ENCODE data around the gene DNAJC18.
A peak's percentile ranks its signal among the peaks of the same experiment; 100 is the strongest.
"Not testable (repeated sequence)": the region's sequence is repeated elsewhere in the genome, so short reads cannot be mapped to it uniquely, and the experiment has no call there.

The DNAJC18 gene

DNA sequence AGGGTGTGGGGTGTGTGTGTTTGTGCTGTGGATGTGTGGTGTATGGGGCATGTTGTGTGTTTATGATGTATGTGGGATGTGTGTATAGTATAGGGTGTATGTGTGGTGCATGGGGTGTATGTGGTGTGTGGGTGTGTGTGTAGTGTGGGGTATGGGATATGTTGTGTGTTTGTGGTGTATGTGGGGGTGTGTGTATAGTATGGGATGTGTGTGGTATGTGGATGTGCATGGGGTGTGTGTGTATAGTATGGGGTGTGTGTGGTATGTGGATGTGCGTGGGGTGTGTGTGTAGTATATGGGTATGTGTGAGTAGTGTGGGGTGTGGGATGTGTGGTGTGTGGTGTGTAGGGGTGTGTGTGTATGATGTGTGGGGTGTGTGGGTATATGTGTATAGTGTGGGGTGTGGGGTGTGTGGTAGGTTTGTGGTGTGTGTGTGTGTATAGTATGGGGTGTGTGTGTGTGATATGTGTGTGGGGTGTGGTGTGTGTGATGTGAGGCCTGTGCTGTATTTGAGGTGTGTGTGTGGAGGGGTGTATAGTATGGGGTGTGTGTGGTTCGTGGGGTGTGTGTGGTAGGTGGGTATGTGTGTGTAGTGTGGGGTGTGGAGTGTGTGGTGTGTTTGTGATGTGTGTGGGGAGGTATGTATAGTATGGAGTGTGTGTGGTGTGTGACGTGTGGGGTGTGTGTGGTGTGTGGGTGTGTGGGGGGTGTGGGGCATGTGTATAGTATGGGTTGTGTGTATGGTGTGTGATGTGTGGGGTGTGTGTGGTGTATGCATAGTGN lies 12.7 kb upstream of the DNAJC18 start:
- H3K4me3 ChIP-seq (replicated peaks in 1 of 2; ENCODE audit: low read depth in 2 of 2, low read length in 2 of 2): no peak overlapping the region
- no peak for DNase-seq (ENCODE audit: low read depth in 2 of 2)
- TF ChIP-seq, protein P1, sequence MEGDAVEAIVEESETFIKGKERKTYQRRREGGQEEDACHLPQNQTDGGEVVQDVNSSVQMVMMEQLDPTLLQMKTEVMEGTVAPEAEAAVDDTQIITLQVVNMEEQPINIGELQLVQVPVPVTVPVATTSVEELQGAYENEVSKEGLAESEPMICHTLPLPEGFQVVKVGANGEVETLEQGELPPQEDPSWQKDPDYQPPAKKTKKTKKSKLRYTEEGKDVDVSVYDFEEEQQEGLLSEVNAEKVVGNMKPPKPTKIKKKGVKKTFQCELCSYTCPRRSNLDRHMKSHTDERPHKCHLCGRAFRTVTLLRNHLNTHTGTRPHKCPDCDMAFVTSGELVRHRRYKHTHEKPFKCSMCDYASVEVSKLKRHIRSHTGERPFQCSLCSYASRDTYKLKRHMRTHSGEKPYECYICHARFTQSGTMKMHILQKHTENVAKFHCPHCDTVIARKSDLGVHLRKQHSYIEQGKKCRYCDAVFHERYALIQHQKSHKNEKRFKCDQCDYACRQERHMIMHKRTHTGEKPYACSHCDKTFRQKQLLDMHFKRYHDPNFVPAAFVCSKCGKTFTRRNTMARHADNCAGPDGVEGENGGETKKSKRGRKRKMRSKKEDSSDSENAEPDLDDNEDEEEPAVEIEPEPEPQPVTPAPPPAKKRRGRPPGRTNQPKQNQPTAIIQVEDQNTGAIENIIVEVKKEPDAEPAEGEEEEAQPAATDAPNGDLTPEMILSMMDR (IDR thresholded peaks at IDR 0.05; ENCODE audit: low read depth, low read length): no peak

DNA sequence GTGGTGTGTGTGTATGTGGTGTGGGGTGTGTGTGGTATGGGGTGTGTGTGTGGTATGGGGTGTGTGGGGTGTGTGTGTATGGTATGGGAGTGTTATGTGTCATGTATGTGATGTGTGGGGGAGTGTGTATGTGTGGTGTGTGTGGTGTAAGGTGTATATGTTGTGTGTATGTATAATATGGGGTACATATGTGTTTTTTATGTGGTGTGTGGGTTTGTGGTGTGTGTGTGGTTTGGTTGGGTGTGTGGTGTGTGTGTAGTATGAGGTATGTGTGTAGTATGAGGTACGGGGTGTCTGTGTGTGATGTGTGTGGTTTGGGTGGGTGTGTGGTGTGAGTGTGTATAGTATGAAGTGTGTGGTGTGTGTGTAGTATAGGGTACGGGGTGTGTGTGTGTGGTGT lies 11.9 kb upstream of the DNAJC18 start:
- H3K4me3 ChIP-seq (replicated peaks in 1 of 2; ENCODE audit: low read depth in 2 of 2, low read length in 2 of 2): no peak overlapping the region
- no peak for DNase-seq (ENCODE audit: low read depth in 2 of 2)
- TF ChIP-seq, protein P1 (IDR thresholded peaks at IDR 0.05; ENCODE audit: low read depth, low read length): no peak

DNA sequence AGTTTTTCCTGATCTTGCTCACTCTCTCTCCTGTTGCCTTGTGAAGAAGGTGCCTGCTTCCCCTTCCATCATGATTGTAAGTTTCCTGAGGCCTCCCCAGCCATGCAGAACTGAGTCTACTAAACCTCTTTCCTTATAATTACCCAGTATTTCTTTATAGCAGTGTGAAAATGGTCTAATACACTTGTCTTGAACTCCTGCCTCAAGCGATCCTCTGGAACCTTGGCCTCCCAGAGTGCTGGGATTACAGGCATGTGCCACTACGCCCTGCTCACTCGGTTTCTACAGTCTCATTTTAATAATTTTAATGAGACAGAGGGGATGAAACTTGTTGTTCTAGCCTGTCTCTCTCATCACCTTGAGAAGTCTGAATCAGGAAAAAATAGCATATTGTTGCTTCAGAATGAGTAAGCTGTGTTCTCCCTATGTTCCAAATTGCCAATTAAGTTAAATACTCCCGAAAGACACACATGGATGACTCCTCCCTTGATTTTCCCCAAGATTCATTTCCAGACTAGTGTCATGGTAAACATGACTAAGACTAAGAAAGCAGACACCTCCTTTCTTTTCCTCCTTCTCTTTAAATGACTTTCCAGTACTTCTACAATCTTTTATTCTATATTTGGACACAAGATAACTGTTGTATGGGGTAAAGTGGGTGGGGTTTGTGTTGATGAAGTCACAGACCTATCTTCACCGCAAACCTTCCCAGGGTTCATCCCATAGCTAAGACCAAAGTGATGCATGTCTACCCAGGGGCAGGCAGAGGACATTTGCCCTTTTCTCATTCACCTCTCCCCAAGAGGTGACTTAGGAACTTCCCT lies 7.8 kb upstream of the DNAJC18 start:
- TF ChIP-seq, protein P1 (IDR thresholded peaks at IDR 0.05; ENCODE audit: low read depth, low read length): no peak
- DNase-seq (ENCODE audit: low read depth in 2 of 2): peak; percentile 42 to 48
- H3K4me3 ChIP-seq (replicated peaks in 1 of 2; ENCODE audit: low read depth in 2 of 2, low read length in 2 of 2): no peak overlapping the region

DNA sequence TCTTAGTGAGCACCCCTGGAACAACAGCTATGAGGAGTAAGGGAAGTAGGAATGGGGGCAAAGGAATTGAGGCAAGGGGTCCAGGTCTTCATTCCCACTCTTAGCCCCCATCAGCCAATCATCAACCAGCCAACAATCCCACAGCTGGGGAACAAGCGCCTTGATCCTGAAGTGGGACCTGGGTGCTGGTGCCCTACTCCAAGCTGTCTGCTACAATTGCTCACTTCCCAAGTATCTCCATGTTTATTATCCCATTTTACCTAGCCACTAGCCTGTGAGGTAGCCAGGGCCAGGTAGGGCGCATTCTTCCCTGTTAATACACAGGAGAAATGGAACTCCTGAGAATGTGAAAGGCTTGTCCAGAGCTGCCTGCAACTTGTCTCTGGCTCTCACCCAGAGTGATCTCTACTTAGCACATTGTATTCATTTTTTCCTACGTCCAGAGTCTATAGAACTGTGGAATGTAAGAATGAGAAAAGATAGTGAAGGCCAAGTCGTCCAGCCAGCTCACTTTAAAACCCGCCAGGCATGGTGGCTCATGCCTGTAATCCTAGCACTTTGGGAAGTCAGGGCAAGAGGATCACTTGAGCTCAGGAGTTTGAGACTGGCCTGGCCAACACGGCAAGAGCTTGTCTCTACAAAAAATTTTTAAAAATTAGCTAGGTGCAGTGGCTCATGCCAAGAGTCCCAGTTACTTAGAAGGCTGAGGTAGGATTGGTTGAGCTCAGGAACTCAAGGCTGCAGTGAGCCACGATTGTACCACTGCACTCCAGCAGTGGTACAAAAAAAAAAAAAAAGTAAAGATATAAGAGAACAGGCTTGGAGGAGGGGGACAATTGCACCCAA lies 6.2 kb upstream of the DNAJC18 start:
- H3K4me3 ChIP-seq (replicated peaks in 1 of 2; ENCODE audit: low read depth in 2 of 2, low read length in 2 of 2): no peak overlapping the region
- TF ChIP-seq, protein P1 (IDR thresholded peaks at IDR 0.05; ENCODE audit: low read depth, low read length): no peak
- peak; percentile 69 to 90 for DNase-seq (ENCODE audit: low read depth in 2 of 2)

DNA sequence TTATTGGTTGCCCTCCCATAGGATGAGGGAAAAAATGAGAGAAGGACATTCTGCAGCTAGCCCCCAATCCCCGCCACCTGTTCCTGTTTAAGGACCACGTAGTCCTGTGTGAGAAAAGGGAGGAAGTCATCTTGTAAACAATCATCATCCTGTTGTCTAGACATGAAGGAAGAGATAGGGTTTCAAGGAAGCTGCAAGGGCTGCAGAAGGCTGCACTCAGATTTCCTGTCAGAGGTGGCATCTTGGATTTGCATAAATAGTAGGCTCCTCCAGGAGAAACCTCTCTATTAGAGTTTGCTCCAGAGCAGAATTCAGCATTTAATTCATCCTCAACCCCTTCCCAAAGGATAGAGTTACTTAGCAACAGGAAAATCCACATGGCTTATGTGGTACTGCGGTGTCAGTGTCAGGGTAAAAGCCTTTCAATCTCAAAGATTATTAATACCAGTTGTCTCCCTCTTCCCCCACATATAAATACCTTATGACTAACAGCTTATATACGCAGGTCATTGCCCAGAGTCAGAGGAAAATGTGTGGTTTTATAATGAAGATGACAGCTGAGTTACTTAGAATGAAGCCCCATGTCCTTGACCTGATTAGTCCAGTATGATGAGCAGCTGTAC lies 4.6 kb upstream of the DNAJC18 start:
- no peak overlapping the region for H3K4me3 ChIP-seq (replicated peaks in 1 of 2; ENCODE audit: low read depth in 2 of 2, low read length in 2 of 2)
- DNase-seq (ENCODE audit: low read depth in 2 of 2): peak; percentile 51 to 68
- TF ChIP-seq, protein P1 (IDR thresholded peaks at IDR 0.05; ENCODE audit: low read depth, low read length): no peak

DNA sequence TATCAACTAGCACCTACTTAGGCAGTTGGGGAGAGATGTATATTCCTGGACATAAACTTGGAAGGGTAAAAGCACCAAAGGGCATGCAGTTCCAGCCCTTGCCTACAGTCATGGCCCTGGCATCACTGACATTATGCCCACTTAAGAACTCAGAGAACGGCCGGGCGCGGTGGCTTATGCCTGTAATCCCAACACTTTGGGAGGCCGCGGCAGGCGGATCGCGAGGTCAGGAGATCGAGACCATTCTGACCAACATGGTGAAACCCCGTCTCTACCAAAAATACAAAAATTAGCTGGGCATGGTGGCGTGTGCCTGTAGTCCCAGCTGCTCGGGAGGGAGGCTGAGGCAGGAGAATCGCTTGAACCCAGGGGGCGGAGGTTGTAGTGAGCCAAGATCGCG lies 1.1 kb upstream of the DNAJC18 start:
- DNase-seq (ENCODE audit: low read depth in 2 of 2); H3K4me3 ChIP-seq (replicated peaks in 1 of 2; ENCODE audit: low read depth in 2 of 2, low read length in 2 of 2): not testable (repeated sequence)
